Rectal smooth muscle tissue (tissue), 1 donor: ENCODE measurements around the gene TIMM44.

Source experiments
- H3K27ac ChIP-seq: one replicate; pipeline ENCODE4 v1.7.0; 2013; ENCODE audit warnings: low read depth, low read length, inconsistent platforms
- H3K27me3 ChIP-seq: one replicate; pipeline ENCODE4 v1.7.0; 2013; ENCODE audit warnings: low read length; ENCODE audit not compliant: control insufficient read depth, insufficient read depth
- H3K36me3 ChIP-seq: one replicate; pipeline ENCODE4 v1.7.0; 2013; ENCODE audit warnings: low read length; ENCODE audit not compliant: control insufficient read depth, insufficient read depth
- H3K4me1 ChIP-seq: one replicate; pipeline ENCODE4 v1.7.0; 2013; ENCODE audit warnings: low read length; ENCODE audit not compliant: control insufficient read depth, insufficient read depth
- H3K4me3 ChIP-seq: one replicate; pipeline ENCODE4 v1.7.0; 2013; ENCODE audit warnings: low read length
- H3K9ac ChIP-seq: one replicate; pipeline ENCODE4 v1.7.0; 2013; ENCODE audit warnings: low read length

The TIMM44 gene

GRCh38 chr19:7981661-7982060 lies 38.2 kb upstream of the TIMM44 start:
- H3K27ac ChIP-seq: no peak overlapping the region
- H3K36me3 ChIP-seq: peaks cover 28% of the 10 kb centered on the region
- H3K27me3 ChIP-seq: no peaks in the 10 kb centered on the region
- H3K9ac ChIP-seq: no peak overlapping the region
- no peak overlapping the region for H3K4me3 ChIP-seq
- no peaks in the 10 kb centered on the region for H3K4me1 ChIP-seq

GRCh38 chr19:7981199-7981598 lies 37.7 kb upstream of the TIMM44 start:
- no peaks in the 10 kb centered on the region for H3K4me1 ChIP-seq
- no peak overlapping the region for H3K27ac ChIP-seq
- peaks cover 28% of the 10 kb centered on the region for H3K36me3 ChIP-seq
- H3K9ac ChIP-seq: no peak overlapping the region
- H3K27me3 ChIP-seq: no peaks in the 10 kb centered on the region
- no peak overlapping the region for H3K4me3 ChIP-seq

GRCh38 chr19:7980635-7981121 lies 37.2 kb upstream of the TIMM44 start:
- H3K27ac ChIP-seq: no peak overlapping the region
- H3K4me1 ChIP-seq: no peaks in the 10 kb centered on the region
- H3K4me3 ChIP-seq: no peak overlapping the region
- H3K27me3 ChIP-seq: no peaks in the 10 kb centered on the region
- peaks cover 28% of the 10 kb centered on the region for H3K36me3 ChIP-seq
- H3K9ac ChIP-seq: no peak overlapping the region

GRCh38 chr19:7980168-7980567 lies 36.7 kb upstream of the TIMM44 start:
- H3K36me3 ChIP-seq: peaks cover 28% of the 10 kb centered on the region
- H3K27ac ChIP-seq: no peak overlapping the region

GRCh38 chr19:7979559-7979958 lies 36.1 kb upstream of the TIMM44 start:
- Histone ChIP-seq H3K27me3 (no peaks in the 10 kb centered on the region), H3K4me1 (no peaks in the 10 kb centered on the region), H3K36me3 (peaks cover 28% of the 10 kb centered on the region), H3K27ac (no peak overlapping the region), H3K9ac (no peak overlapping the region), H3K4me3 (no peak overlapping the region)

More at GRCh38 chr19:7980168-7980567, 36.7 kb upstream of the TIMM44 start:
- no peaks in the 10 kb centered on the region for H3K27me3 ChIP-seq
- H3K9ac ChIP-seq: no peak overlapping the region
- H3K4me3 ChIP-seq: no peak overlapping the region
- H3K4me1 ChIP-seq: no peaks in the 10 kb centered on the region

GRCh38 chr19:7979011-7979410 lies 35.5 kb upstream of the TIMM44 start:
- no peak overlapping the region for H3K9ac ChIP-seq
- no peak overlapping the region for H3K4me3 ChIP-seq
- no peaks in the 10 kb centered on the region for H3K27me3 ChIP-seq
- no peak overlapping the region for H3K27ac ChIP-seq
- peaks cover 28% of the 10 kb centered on the region for H3K36me3 ChIP-seq
- H3K4me1 ChIP-seq: no peaks in the 10 kb centered on the region

GRCh38 chr19:7978179-7978825 lies 34.8 kb upstream of the TIMM44 start:
- Histone ChIP-seq H3K27me3 (no peaks in the 10 kb centered on the region), H3K4me1 (no peaks in the 10 kb centered on the region), H3K9ac (no peak overlapping the region), H3K27ac (no peak overlapping the region), H3K4me3 (no peak overlapping the region), H3K36me3 (peaks cover 35% of the 10 kb centered on the region)

GRCh38 chr19:7977723-7978040 lies 34.2 kb upstream of the TIMM44 start:
- Histone ChIP-seq H3K4me3 (no peak overlapping the region), H3K4me1 (no peaks in the 10 kb centered on the region), H3K27ac (no peak overlapping the region), H3K36me3 (peaks cover 35% of the 10 kb centered on the region), H3K9ac (no peak overlapping the region), H3K27me3 (no peaks in the 10 kb centered on the region)

- Histone ChIP-seq H3K9ac (no peak overlapping the region), H3K4me1 (no peaks in the 10 kb centered on the region), H3K36me3 (peaks cover 37% of the 10 kb centered on the region), H3K4me3 (no peak overlapping the region), H3K27me3 (no peaks in the 10 kb centered on the region), H3K27ac (no peak overlapping the region)
Observed at GRCh38 chr19:7977021-7977722, 33.7 kb upstream of the TIMM44 start.

GRCh38 chr19:7976461-7976860 lies 33.0 kb upstream of the TIMM44 start:
- peaks cover 41% of the 10 kb centered on the region for H3K36me3 ChIP-seq
- no peaks in the 10 kb centered on the region for H3K27me3 ChIP-seq
- no peak overlapping the region for H3K9ac ChIP-seq
- H3K27ac ChIP-seq: no peak overlapping the region
- no peaks in the 10 kb centered on the region for H3K4me1 ChIP-seq
- H3K4me3 ChIP-seq: no peak overlapping the region

GRCh38 chr19:7975037-7975436 lies 31.6 kb upstream of the TIMM44 start:
- no peak overlapping the region for H3K27ac ChIP-seq
- H3K4me1 ChIP-seq: no peaks in the 10 kb centered on the region
- H3K9ac ChIP-seq: no peak overlapping the region
- no peak overlapping the region for H3K4me3 ChIP-seq
- H3K27me3 ChIP-seq: no peaks in the 10 kb centered on the region
- peaks cover 35% of the 10 kb centered on the region for H3K36me3 ChIP-seq

- no peaks in the 10 kb centered on the region for H3K4me1 ChIP-seq
- H3K36me3 ChIP-seq: peaks cover 30% of the 10 kb centered on the region
- no peaks in the 10 kb centered on the region for H3K27me3 ChIP-seq
- H3K9ac ChIP-seq: no peak overlapping the region
- no peak overlapping the region for H3K4me3 ChIP-seq
- no peak overlapping the region for H3K27ac ChIP-seq
Observed at GRCh38 chr19:7973883-7974282, 30.4 kb upstream of the TIMM44 start.
